DMS 273 (cell line): ENCODE data around the gene GULP1.
"Not testable (repeated sequence)": the region's sequence is repeated elsewhere in the genome, so short reads cannot be mapped to it uniquely, and the experiment has no call there.

ENCODE experiments used
- DNase-seq: peaks from one replicate; lab custom pipeline; 2025; ENCODE audit not compliant: unreplicated experiment; lab: John Stamatoyannopoulos, UW

Gene GULP1

DNA sequence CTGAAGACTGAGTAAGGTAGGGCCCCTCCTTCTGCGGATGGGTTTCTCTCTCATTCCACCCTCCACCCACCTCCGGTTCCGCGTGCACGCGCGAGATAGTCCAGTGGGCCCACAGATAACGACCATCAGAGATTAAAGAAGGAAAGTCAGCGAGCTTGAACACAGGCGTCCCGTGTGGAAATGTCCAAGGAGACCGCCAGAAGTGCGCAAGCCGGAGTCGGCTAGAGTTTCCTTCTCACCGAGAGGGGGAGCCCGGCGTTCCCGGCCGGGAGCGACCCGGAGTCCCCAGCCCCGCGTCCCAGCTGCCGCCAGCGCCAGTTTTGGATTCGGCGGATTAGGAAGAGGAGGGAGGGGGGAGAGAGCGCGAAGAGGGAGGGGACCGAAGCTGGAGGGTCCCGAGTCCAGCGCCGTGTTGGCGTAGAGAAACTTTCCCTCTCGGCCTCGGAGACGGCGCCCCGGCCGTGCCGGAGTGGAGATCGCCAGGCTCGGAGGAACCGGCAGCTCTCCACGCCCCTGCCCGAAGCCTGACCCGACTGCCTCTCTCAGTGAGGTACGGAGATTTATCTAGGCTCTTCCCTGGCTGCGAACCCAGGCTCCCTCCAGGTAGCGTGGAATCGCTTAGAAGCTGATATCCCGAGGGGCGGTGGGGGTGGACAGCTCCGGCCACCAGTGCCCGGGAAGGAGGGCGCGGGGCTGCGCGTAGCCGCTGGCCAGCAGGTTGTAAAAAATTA lies at the start of gene GULP1:
GULP1 (plus strand) TSS at position 258 of the 731 bp plus-strand sequence. CDS start 185,829 bp downstream, outside the sequence.
- DNase-seq = peak; percentile 93

DNA sequence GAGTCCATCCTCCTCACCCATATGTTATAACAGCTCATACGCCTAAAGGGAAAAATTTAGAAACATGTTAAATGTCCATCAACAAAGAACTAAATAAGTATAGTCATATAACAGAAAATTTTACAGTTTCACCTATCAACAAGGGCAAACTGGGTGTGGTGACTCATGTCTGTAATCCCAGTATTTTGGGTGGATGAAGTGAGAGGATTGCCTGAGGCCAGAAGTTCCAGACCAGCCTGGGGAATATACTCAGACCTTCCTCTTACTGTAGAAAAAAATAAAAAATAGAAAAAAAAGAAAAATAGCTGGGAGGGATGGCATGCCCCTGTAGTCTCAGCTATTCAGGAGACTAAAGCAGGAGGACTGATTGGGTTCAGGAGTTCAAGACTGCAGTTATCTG lies 48.3 kb upstream of the GULP1 start:
- no peak for DNase-seq

DNA sequence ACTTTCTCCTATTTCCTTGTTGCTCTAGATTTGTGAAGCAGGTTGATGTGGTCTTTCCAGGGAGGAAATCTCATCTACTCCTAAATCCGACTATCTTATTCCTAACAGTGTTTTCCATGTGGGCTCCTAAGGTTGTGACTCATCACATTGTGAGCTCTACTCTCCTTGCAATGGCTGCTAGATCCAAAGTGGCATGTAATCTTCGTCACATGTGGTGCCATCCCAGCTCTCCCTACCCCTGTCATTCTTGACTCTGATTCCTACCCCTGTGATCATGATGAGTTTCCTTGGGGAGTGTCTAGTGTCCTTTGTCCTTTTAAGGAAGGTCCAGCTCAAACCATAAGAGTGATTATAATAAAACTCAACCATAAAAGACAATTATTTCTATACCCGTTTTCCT lies 47.3 kb upstream of the GULP1 start:
- DNase-seq = no peak

DNA sequence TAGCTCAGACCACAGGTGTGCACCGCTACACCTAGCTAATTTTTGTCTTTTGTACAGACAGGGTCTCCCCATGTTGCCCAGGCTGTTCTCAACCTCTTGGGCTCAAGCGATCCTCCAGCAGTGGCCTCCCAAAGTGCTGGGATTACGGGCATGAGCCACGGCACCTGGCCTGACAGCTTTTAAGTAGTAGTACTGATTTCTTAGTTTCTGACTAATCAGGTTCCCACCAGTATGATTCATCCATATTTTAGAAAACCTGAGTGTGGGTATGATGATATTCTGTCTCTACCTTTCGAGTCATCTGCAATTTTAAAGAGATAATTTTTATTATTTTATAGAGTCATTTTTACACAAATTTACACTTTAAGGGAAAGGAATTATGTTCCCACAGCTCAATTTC lies 46.4 kb upstream of the GULP1 start:
- DNase-seq = no peak

- DNase-seq = no peak
Observed at GRCh38 chr2:188248513-188248912, 43.2 kb upstream of the GULP1 start.

DNA sequence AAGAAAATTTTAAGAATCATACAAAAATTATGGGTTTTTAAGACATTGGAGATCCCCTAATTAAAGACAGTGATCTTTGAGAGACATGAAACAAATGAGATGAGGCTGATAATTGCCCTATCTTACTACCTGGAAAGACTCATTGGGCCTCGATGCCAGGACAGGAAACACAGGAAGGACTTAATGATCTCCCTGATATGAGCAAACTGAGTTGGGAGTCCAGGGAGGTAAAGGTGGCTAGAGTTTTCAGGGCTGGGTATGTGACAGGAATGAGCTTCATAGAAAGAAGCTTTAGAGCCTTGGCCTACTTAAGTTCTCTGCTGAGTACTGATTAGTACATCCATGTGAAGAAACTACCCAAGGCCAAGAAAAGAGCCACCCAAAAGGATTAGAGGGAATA lies 40.6 kb upstream of the GULP1 start:
- no peak for DNase-seq

- no peak for DNase-seq
Observed at GRCh38 chr2:188256420-188256819, 35.3 kb upstream of the GULP1 start.

- no peak for DNase-seq
Observed at GRCh38 chr2:188265315-188265714, 26.4 kb upstream of the GULP1 start.

DNA sequence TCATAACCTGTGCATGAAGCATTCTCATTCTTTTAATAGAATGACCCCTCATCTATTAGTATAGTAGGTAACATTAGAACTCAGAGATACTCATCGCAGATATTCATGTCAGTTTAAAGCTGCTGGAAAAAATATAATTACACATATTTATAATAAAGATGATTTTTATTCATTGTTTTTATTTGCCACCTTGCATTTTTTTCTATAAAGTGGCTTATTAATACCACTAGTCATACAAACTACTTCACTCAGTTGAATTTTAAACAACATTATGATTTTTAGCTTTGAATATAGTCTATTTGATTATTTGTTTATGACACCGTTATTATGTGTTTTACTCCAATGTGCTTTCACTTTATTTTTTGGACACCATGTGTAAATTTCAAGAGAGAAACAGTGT lies 23.9 kb upstream of the GULP1 start:
- DNase-seq = no peak

DNA sequence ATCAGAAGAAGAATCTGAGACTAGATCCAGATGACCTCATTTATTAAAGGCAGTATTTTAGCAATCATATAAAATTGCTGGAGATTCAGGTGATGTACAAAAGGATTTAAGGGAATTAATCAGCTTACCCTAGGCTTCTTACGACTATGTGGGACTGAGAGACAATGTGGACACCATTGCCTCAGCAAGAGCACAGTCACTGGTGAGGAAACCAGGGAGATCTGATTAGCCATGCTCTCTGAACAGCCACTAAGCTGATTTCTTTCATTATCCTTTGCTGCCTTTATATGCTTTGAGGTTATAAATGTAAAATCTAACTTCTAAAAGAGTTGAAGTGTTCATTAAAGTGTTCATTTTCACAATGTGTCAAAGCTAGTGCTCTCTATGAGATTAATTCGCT lies 22.7 kb upstream of the GULP1 start:
- DNase-seq = no peak

GRCh38 chr2:188272121-188272520 lies 19.6 kb upstream of the GULP1 start:
- DNase-seq = no peak

DNA sequence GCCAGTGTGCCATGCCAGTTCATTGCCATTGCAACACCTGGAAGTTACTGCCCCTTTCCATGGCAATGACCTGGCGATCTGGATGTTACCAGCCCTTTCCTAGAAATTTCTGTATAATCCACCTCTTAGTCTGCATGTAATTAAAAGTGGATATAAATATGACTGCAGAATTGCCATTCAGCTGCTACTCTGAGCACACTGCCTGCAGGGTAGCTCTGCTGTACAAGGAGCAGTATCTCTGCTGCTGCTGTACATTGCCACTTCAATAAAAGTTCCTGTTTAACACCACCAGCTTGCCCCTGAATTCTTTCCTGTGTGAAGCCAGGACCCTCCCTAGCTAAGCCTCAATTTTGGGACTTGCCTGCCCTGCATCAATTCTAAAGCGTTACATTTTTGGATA lies 17.4 kb upstream of the GULP1 start:
- no peak for DNase-seq

- no peak for DNase-seq
Observed at GRCh38 chr2:188276255-188276654, 15.4 kb upstream of the GULP1 start.

GRCh38 chr2:188277786-188278185 lies 13.9 kb upstream of the GULP1 start:
- DNase-seq = no peak

GRCh38 chr2:188278388-188279092 lies 13.1 kb upstream of the GULP1 start:
- DNase-seq = no peak

GRCh38 chr2:188279093-188279445 lies 12.6 kb upstream of the GULP1 start:
- no peak for DNase-seq

GRCh38 chr2:188280811-188281222 lies 10.9 kb upstream of the GULP1 start:
- DNase-seq = no peak

DNA sequence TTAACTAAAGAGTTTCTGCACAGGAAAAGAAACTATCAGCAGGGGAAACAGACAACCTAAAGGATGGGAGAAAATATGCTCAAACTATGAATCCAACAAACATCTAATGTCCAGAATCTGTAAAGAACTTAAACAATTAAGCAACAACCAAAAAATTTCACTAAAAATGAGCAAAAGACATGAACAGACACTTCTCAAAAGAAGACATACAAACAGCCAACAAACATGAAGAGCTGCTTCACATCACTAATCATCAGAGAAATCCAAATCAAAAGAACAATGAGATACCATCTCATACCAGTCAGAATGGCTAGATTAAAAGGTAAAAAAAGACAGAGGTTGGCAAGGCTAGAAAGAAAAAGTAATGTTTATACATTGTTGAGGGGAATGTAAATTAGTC lies 8.8 kb upstream of the GULP1 start:
- DNase-seq = no peak

DNA sequence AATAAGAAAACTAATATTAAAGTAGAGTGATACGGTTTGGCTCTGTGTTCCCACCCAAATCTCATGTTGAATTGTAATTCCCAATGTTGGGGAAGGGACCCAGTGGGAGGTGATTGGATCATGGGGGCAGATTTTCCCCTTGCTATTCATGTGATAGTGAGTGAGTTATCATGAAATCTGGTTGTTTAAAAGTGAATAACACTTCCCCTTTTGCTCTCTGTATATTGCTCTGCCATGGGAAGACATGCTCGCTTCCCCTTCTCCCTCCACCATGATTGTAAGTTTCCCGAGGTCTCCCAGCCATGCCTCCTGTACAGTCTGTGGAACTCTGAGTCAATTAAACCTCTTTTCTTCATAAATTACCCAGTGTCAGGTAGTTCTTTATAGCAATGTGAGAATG lies 7.4 kb upstream of the GULP1 start:
- DNase-seq = not testable (repeated sequence)

GRCh38 chr2:188285049-188285448 lies 6.6 kb upstream of the GULP1 start:
- no peak for DNase-seq

DNA sequence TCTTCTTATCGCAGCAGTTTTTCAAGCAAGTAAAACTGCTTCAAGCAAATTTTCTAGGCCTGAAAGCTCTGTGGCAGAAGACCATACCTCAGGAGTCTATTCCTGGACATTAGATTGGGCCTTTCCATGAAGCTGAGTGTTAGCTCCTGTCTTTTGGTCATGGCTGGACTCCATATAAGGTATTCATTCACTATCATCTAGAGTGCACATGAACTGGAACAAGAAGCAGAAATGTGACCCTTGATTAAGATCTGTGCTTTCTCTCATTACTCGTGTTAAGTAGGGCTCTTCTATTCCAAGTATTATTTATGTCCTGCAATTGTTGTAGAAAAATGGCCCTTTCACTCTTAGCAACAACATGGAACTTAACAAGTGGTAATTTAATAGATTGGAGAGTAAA lies 5.9 kb upstream of the GULP1 start:
- DNase-seq = no peak

DNA sequence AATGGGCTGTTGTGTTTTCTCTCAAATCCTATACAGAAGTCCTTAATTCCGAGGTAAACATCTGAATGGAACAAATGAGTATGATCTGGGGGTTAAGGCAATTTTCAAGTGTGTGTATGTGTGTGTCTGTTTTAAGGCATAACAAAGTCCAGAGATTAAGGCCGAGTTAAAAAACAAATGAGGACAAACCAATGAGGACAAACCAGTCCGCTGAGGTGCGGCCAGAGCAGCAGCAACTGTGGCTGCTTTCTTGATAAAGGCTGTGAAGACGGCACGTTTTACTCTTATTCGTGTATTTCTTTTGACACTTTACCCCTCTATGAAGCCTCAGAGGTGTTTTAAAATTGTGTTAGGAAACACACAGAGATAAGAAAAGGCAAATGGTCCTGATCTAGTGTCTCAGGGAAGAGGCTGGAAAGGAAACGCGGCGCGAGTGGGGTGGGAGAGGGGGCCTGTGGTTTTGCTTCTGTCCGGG lies 495 bp upstream of the GULP1 start:
- DNase-seq = peak; percentile 62
